NOMO-1 treated with dmso at 0.1 percent for 144 hours (cell line): ENCODE data around the gene ZNHIT2.
A peak's percentile ranks its signal among the peaks of the same experiment; 100 is the strongest.

Source experiments
- DNase-seq: peaks from one replicate; lab custom pipeline; 2025; ENCODE audit not compliant: unreplicated experiment; lab: John Stamatoyannopoulos, UW

The ZNHIT2 gene

DNA sequence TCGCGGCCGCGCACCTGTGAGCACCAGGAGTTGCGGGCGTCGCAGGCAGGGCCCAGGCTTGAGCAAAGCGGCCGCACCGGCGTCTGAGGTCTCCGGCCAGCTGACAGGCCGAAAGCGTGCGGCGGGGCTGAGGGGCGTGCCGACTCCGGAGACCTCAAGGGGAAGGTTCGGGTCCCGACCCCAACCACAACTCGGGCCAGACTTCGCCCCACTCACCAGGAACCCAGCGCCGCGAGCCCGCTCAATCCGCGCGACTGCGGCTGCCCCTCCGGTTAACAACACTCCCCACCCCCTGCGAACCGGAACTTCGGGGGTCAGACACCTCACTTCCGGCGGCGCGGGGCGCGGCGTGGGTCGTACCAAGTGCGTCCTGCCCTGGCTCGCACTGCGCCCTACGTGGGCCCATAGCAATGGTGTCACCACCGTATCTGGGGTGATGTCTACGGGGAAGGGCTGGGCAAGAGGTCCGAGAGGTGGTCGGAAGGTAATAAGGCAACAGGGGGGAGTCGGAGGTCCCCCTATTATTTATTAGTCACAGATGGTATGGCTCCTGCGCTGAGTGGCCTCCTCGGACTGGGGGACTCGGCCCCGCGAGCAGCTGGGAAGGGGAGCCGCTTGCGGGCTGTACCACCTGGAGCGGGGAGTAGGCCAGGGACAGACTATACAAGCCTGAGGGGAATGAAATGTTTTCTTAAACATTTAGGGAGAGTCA is 16.9 kb upstream of the ZNHIT2 start, which contains the start of gene SYVN1:
TSS of gene SYVN1 (minus strand) at position 280 of the 712 bp plus-strand sequence. CDS start 918 bp downstream, outside the sequence.
- DNase-seq, result peak; percentile 91

- no peak for DNase-seq
These were observed 16.2 kb upstream of the ZNHIT2 start for GRCh38 chr11:65133724-65134123.

DNA sequence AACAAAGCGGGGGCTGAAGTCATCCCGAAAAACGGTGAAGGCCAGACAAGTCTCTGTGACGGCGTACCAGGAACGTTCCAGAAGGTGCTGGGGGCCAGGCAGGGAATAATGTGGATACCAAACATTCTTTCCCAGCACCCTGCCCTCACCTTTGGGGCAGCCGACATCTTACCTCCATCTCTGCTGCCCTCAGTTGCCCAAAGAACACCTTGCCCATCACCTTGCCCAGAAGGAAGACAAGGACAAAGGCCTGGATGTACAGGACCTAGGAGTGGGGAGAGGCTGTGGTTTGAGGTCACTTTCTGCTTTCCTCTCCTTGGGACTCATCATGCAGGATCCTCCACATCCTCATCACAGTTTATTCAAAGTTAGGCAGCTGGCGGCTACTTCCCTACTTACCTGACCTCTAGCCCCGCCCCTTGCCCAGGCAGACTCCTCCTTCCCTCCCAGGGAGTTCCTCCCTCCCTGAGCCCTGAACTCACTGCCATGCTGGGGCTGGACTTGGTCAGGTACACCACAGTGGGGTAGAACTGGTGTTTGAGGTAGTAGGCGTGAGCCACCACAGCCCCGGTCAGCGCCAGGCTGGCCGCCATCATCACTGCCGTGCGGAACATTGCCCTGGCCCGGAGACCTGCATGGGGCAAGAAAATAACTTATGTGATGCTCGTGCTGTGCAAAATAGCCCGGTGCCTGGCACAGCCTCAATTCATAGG is 15.6 kb upstream of the ZNHIT2 start:
- DNase-seq, result peak; percentile 72

GRCh38 chr11:65132238-65132987 is 14.9 kb upstream of the ZNHIT2 start:
- DNase-seq, result no peak

- no peak for DNase-seq
These were observed 14.4 kb upstream of the ZNHIT2 start for GRCh38 chr11:65131895-65132237.

- no peak for DNase-seq
These were observed 13.9 kb upstream of the ZNHIT2 start for GRCh38 chr11:65131417-65131776.

GRCh38 chr11:65130631-65131416 is 13.3 kb upstream of the ZNHIT2 start:
- no peak for DNase-seq

GRCh38 chr11:65129649-65130441 is 12.3 kb upstream of the ZNHIT2 start:
- DNase-seq, result no peak

DNA sequence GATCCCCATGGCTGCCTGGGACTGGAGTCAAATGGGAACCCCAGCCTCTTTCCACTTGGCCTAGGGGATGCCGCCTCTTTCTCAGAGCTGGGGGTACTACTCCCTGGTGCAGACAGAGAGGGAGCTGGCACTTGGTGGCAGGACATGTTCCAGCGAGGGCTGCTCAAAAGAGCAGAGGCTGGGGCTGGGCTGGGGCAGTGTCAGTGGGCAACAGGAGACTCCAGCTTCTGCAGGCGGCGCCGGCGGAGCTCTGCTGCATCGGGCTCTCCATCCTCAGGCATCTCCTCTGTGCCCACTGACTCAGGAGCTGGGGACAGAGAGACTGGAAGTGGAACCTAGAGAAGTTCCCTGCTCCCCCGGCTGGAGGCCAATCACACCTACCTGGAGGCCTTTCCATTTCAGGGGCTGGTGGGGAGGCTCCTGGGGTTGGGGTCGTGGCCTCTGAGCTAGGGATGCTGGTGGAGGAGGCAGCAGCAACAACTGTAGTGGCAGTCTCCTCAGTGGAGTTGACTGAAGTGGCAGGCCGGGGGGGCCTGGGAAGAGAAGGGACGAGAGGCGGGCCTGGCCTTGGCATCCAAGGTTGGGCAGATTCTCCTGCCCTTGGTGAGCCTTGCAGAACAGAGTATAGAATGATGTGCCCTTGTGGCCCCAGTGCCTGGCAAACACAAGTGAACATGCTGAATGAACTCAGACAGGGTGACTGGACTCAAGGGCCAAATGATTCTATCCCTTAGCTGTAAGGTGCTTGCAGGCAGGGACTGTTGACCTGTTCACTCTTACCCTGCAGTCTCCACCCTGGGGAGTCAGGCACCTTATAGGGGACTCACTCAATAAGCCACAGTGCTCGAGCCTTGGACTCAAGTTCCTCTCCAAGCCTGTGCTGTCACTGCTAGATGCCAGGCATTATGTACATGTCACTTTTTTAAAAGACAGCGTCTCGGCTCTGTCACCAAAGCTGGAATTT is 11.0 kb upstream of the ZNHIT2 start:
- no peak for DNase-seq

DNA sequence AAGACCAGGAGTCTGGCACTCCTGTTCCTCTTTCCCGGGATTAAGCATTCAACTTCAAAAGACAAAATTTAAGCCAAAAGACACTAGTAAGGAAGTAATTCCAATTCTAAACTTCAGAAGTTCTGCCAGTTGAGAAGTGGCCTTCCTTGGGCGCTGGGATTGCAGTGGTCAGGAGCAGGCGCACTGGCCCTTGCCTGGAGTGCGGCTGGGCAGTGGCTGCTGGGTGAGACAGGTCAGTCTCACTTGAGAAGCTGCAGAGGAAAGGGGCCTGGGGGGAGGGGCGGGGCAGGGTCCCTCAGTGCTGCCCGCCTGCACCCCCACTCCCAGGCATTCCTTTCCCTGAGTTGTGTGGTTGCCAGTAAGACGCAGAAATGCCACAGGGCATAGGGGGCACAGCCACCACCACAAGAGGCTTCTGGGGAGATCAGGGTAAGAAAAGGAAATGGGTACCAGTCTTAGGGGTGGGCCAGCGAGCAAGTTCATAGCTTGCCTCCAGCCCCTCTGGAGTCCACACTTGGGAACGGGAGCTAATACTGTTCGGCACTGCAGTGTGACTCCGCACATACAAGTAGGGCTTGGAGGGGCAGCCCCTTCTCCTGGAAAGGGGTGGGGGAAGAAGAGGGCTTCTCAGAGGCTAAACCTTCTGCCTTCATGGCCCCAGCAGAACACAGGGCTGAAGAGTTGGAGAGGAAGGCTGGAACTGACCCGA is 10.1 kb upstream of the ZNHIT2 start:
- DNase-seq, result no peak

DNA sequence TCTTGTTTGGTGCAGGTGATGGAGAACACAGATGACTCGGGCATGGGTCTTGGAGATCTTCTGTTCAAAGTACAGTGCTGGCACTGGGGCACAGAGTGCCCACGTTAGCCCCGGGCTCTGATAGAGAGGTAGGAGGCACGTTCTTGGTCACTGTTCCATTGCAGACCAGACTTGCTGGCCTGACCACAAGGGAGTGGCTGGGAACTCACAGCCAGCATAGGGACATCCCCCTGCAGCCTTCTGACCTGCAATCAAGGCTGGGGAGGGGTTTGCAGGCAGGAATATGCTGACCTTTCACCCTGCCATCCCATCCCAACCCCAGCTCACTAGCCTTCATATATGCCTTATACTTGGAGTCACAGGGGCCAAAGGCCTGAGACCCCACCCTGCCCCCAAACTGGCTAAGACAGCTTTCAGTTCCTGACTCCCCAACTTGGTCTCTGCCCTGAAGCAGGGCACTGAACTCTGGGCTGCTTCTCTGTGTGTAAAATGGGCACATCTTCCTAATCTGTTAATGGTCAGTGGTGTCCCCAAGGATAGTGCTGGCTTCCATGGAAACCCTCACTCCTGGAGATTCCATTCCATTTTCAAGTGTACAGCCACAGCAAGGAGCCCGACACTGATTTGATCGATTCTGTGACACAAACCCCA is 9.2 kb upstream of the ZNHIT2 start:
- no peak for DNase-seq

- no peak for DNase-seq
These were observed 7.9 kb upstream of the ZNHIT2 start for GRCh38 chr11:65125197-65126056.

DNA sequence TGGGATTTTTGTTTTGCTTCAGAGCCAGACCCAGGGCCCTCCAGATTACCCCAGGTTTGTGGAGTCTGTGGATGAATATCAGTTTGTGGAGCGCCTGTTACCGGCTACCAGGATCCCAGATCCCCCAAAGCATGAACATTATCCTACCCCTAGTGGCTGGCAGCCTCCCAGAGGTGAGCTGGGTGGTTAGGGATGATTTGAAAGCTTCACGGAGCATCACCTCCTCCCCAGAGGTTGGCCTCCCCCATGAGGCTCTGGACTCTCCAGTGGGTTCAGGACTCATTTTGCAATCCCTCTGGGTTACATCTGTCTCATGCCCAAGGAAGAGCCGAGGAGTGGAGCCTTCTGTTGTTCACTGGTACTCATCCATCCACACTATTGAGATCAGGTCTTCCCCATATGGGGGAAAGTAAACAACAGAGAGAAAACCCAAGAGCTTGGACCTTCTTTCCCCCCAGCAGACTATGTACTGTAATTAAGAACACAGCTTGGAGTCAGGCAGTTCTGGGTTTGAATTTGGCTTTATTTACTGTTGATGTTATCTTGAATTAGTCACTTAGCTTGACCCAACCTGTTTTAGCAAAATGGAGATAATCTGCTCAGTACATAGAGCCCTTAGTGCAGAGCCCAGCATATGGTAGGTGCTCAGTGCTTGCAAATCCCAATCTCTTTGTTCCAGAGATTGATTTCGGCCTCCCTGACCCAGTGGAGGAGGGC is 7.1 kb upstream of the ZNHIT2 start:
- no peak for DNase-seq

DNA sequence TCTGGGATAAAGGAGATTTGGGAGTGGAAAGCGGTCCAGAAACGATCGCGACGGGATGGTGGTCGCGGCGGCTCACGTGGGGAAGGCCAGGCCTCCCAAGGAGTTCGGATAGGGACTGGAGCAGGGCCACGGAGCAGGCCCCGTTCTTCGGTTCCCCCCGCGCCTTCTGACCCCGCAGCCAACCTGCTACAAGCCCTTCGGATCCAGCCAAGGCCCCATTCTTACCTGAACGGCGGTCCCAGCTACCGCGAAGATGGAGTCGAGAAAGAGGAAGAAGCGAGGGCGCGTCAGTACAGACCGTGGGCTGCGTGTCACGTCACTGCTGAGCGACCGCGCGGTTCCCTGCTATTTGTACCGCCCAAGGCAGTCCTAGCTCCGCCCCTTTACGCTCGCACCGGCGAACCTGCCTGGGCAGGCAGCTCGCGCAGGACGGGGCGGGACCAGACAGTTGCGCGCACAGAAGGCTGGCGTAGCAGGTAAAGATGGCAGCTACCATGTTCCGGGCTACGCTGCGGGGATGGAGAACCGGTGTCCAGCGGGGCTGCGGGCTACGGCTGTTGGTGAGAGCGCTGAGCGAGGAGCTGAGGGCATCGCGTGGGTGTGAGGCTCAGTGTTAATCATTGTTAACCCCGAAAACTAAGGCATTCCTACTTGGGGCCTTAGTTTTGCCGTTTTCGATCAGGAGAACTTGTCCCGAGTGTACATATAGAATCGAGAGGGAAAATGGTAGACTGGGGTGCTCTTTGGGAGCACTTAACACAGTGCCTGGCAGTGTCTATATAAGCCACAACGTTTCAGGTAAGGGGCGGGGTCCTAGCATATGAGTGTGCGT is 4.6 kb upstream of the ZNHIT2 start, which contains the start of the genes FAU and MRPL49:
TSS of gene FAU (minus strand) at position 270 of the 832 bp plus-strand sequence. CDS start 321 bp downstream, outside the sequence.
TSS of gene MRPL49 (plus strand) at position 457 of the 832 bp plus-strand sequence. CDS start at position 483, 26 bp downstream.
- DNase-seq, result peak; percentile 99

GRCh38 chr11:65121447-65121864 is 4.0 kb upstream of the ZNHIT2 start:
- no peak for DNase-seq
